Subcutaneous abdominal adipose tissue (tissue), 5 donors: ENCODE measurements around the gene FLACC1.

ENCODE experiments used
- H3K27ac ChIP-seq: one replicate; pipeline ENCODE4 v1.7.0; 2013; ENCODE audit warnings: low read depth, mild to moderate bottlenecking, inconsistent platforms, low read length, moderate library complexity
- H3K27me3 ChIP-seq, 5 donors: one replicate each; pipeline ENCODE4 v1.7.0; 2013; ENCODE audit warnings: low read length in 5 of 5, inconsistent platforms in 1 of 5; ENCODE audit not compliant: control insufficient read depth in 5 of 5, insufficient read depth in 4 of 5
- H3K36me3 ChIP-seq, 5 donors: one replicate each; pipeline ENCODE4 v1.7.0; 2013; ENCODE audit warnings: low read length in 5 of 5; ENCODE audit not compliant: control insufficient read depth in 5 of 5, insufficient read depth in 5 of 5
- H3K4me1 ChIP-seq, 5 donors: one replicate each; pipeline ENCODE4 v1.7.0; 2013; ENCODE audit warnings: low read length in 5 of 5, mild to moderate bottlenecking in 3 of 5, moderate library complexity in 1 of 5; ENCODE audit not compliant: control insufficient read depth in 5 of 5, insufficient read depth in 5 of 5
- H3K4me3 ChIP-seq, 5 donors: one replicate each; pipeline ENCODE4 v1.7.0; 2013; ENCODE audit warnings: low read length in 5 of 5, low read depth in 1 of 5
- H3K9ac ChIP-seq, 5 donors: one replicate each; pipeline ENCODE4 v1.7.0; 2013; ENCODE audit warnings: low read length in 5 of 5, mild to moderate bottlenecking in 4 of 5, moderate library complexity in 3 of 5
- H3K9me3 ChIP-seq, 5 donors: one replicate each; pipeline ENCODE4 v1.7.0; 2013; ENCODE audit warnings: low read length in 5 of 5; ENCODE audit not compliant: control insufficient read depth in 5 of 5
- donor health status: healthy.
- donor health status: healthy.
- donor health status: healthy.
- donor health status: healthy.
- donor health status: healthy.

The FLACC1 gene

GRCh38 chr2:201257956-201258665 lies 99.0 kb downstream of the FLACC1 start:
- Histone ChIP-seq H3K27me3 (no peaks in the 10 kb centered on the region), H3K4me1 (peaks cover 2 to 54% (median 42%) of the 10 kb centered on the region in 5 donors), H3K9ac (peak overlapping the region; percentile 90 to 96 (median 93)), H3K27ac (peak overlapping the region; percentile 98), H3K4me3 (peak overlapping the region; percentile 74 to 99 (median 90)), H3K9me3 (no peaks in the 10 kb centered on the region), H3K36me3 (no peaks in the 10 kb centered on the region)

GRCh38 chr2:201257381-201257955 lies 99.7 kb downstream of the FLACC1 start:
- Histone ChIP-seq H3K36me3 (no peaks in the 10 kb centered on the region), H3K9me3 (no peaks in the 10 kb centered on the region), H3K9ac (peak overlapping the region; percentile 44 to 95 (median 91)), H3K27me3 (no peaks in the 10 kb centered on the region), H3K27ac (peak overlapping the region; percentile 98), H3K4me3 (peak overlapping the region; percentile 74 to 99 (median 90)), H3K4me1 (peaks cover 2 to 51% (median 42%) of the 10 kb centered on the region in 5 donors)

GRCh38 chr2:201256082-201256481 lies 101.1 kb downstream of the FLACC1 start:
- no peak overlapping the region for H3K27ac ChIP-seq
- H3K9ac ChIP-seq = no peak overlapping the region
- no peaks in the 10 kb centered on the region for H3K9me3 ChIP-seq
- H3K36me3 ChIP-seq = no peaks in the 10 kb centered on the region
- no peak overlapping the region for H3K4me3 ChIP-seq
- no peaks in the 10 kb centered on the region for H3K27me3 ChIP-seq
- H3K4me1 ChIP-seq = peaks cover 0 to 43% (median 39%) of the 10 kb centered on the region in 5 donors

- H3K36me3 ChIP-seq = no peaks in the 10 kb centered on the region
- no peak overlapping the region for H3K4me3 ChIP-seq
- H3K27ac ChIP-seq = no peak overlapping the region
- H3K9ac ChIP-seq = no peak overlapping the region
- H3K4me1 ChIP-seq = peaks cover 0 to 39% (median 34%) of the 10 kb centered on the region in 5 donors
- H3K27me3 ChIP-seq = no peaks in the 10 kb centered on the region
- H3K9me3 ChIP-seq = no peaks in the 10 kb centered on the region
Observed at GRCh38 chr2:201255408-201256033, 101.6 kb downstream of the FLACC1 start.

GRCh38 chr2:201254081-201254730 lies 102.9 kb downstream of the FLACC1 start:
- Histone ChIP-seq H3K4me1 (peaks cover 0 to 29% (median 21%) of the 10 kb centered on the region in 5 donors), H3K36me3 (no peaks in the 10 kb centered on the region), H3K27ac (no peak overlapping the region), H3K4me3 (no peak overlapping the region), H3K9ac (no peak overlapping the region), H3K27me3 (no peaks in the 10 kb centered on the region), H3K9me3 (no peaks in the 10 kb centered on the region)

- Histone ChIP-seq H3K4me1 (peaks cover 0 to 23% (median 18%) of the 10 kb centered on the region in 5 donors), H3K27ac (no peak overlapping the region), H3K9me3 (no peaks in the 10 kb centered on the region), H3K27me3 (no peaks in the 10 kb centered on the region), H3K4me3 (no peak overlapping the region), H3K36me3 (no peaks in the 10 kb centered on the region), H3K9ac (no peak overlapping the region)
Observed at GRCh38 chr2:201250741-201251140, 106.4 kb downstream of the FLACC1 start.

- peaks cover 1 to 27% (median 22%) of the 10 kb centered on the region in 5 donors for H3K4me1 ChIP-seq
- H3K36me3 ChIP-seq = no peaks in the 10 kb centered on the region
Observed at GRCh38 chr2:201249889-201250288, 107.3 kb downstream of the FLACC1 start.

GRCh38 chr2:201248288-201248844 lies 108.8 kb downstream of the FLACC1 start:
- H3K4me3 ChIP-seq = no peak overlapping the region
- H3K27me3 ChIP-seq = no peaks in the 10 kb centered on the region
- peaks cover 1 to 20% (median 14%) of the 10 kb centered on the region in 5 donors for H3K4me1 ChIP-seq

More at GRCh38 chr2:201249889-201250288, 107.3 kb downstream of the FLACC1 start:
- H3K9ac ChIP-seq = no peak overlapping the region
- no peak overlapping the region for H3K4me3 ChIP-seq
- no peak overlapping the region for H3K27ac ChIP-seq
- H3K9me3 ChIP-seq = no peaks in the 10 kb centered on the region
- no peaks in the 10 kb centered on the region for H3K27me3 ChIP-seq

GRCh38 chr2:201246280-201246679 lies 110.9 kb downstream of the FLACC1 start:
- H3K9me3 ChIP-seq = no peaks in the 10 kb centered on the region
- H3K9ac ChIP-seq = no peak overlapping the region
- H3K27ac ChIP-seq = peak overlapping the region; percentile 66
- no peaks in the 10 kb centered on the region for H3K36me3 ChIP-seq
- H3K4me3 ChIP-seq = peak overlapping the region in 1 of 5 donors; percentile 35
- H3K27me3 ChIP-seq = no peaks in the 10 kb centered on the region
- H3K4me1 ChIP-seq = peaks cover 1 to 20% (median 14%) of the 10 kb centered on the region in 5 donors

More at GRCh38 chr2:201248288-201248844, 108.8 kb downstream of the FLACC1 start:
- Histone ChIP-seq H3K9me3 (no peaks in the 10 kb centered on the region), H3K27ac (no peak overlapping the region), H3K36me3 (no peaks in the 10 kb centered on the region), H3K9ac (no peak overlapping the region)
